PC-9 (cell line): ENCODE data around the gene C16orf95. TPM values are rescaled to one million over a fixed set of nuclear protein-coding genes. Genes with fewer than 3 reads are reported as not detected.

ENCODE experiments used
- BruUV-seq: library from RNA; stranded (reverse); fragments of 400-500 nt; replicated peaks from 2 replicates; lab custom pipeline; 2021; lab: Mats Ljungman, UMichigan
- CTCF ChIA-PET: fragments of 300-600 bp; sonication (Branson Sonifier 250); formaldehyde crosslinking; loops from one replicate; lab custom pipeline; 2022; ENCODE audit warnings: antibody characterized with exemption; lab: Charles Lee
- POLR2A ChIA-PET: fragments of 300-600 bp; sonication (Branson Sonifier 250); formaldehyde crosslinking; loops from one replicate; lab custom pipeline; 2022; ENCODE audit warnings: antibody characterized with exemption; ENCODE audit not compliant: unreplicated experiment; lab: Charles Lee
- DNase-seq, 2 experiments: peaks; one replicate each; pipeline versions ENCODE4 v3.0.0 to v3.0.0-alpha.2; 2015 to 2022; ENCODE audit warnings: mixed read lengths in 1 of 2
- H2AFZ ChIP-seq: fragments of 200-600 bp; sonication (generic); 2 replicates; pipeline ENCODE4 v1.8.1; 2017; ENCODE audit warnings: antibody characterized with exemption
- H3F3A ChIP-seq: fragments of 200-600 bp; sonication (generic); 2 replicates; pipeline ENCODE4 v1.8.1; 2017; ENCODE audit warnings: antibody characterized with exemption, mild to moderate bottlenecking, low read depth; ENCODE audit not compliant: insufficient read depth
- H3K27ac ChIP-seq: fragments of 200-600 bp; sonication (generic); 2 replicates; pipeline ENCODE4 v1.6.1; 2016; ENCODE audit warnings: mixed run types
- H3K27me3 ChIP-seq: fragments of 200-600 bp; sonication (generic); 2 replicates; pipeline ENCODE4 v1.6.1; 2016; ENCODE audit warnings: low read depth, mixed run types; ENCODE audit not compliant: insufficient read depth
- H3K36me3 ChIP-seq: fragments of 200-600 bp; sonication (generic); 2 replicates; pipeline ENCODE4 v1.6.1; 2016; ENCODE audit warnings: low read depth, mixed run types
- H3K4me1 ChIP-seq: fragments of 200-600 bp; sonication (generic); replicated peaks from 2 replicates; pipeline ENCODE4 v1.6.1; 2016; ENCODE audit warnings: mixed run types; ENCODE audit not compliant: insufficient read depth
- H3K4me2 ChIP-seq: fragments of 200-600 bp; sonication (generic); 2 replicates; pipeline ENCODE4 v1.6.1; 2017; ENCODE audit warnings: mixed run types
- H3K4me3 ChIP-seq: fragments of 200-600 bp; sonication (generic); 2 replicates; pipeline ENCODE4 v1.6.1; 2016; ENCODE audit warnings: mixed run types
- H3K79me2 ChIP-seq: fragments of 200-600 bp; sonication (generic); 2 replicates; pipeline ENCODE4 v1.6.1; 2017; ENCODE audit warnings: low read depth, mixed run types
- H3K9me2 ChIP-seq: fragments of 200-600 bp; sonication (generic); 2 replicates; pipeline ENCODE4 v1.8.1; 2017; ENCODE audit warnings: mild to moderate bottlenecking; ENCODE audit not compliant: insufficient read depth
- H3K9me3 ChIP-seq: fragments of 200-600 bp; sonication (generic); 2 replicates; pipeline ENCODE4 v1.8.1; 2016; ENCODE audit warnings: low read depth; ENCODE audit not compliant: insufficient read depth
- H4K20me1 ChIP-seq: fragments of 200-600 bp; sonication (generic); 2 replicates; pipeline ENCODE4 v1.8.1; 2017; ENCODE audit not compliant: insufficient read depth
- EZH2 ChIP-seq: fragments of 200-600 bp; sonication (generic); IDR thresholded peaks from 2 replicates; pipeline ENCODE4 v1.8.0; 2017; ENCODE audit warnings: antibody characterized with exemption, low read depth
- intact Hi-C: fragments of 100-400 bp; cut with micrococcal nuclease; formaldehyde crosslinking; loops from one replicate; pipeline ENCODE4 v1.10.0; 2022; ENCODE audit not compliant: unreplicated experiment
- total RNA-seq: library from RNA; stranded (reverse); gene quantifications from 2 replicates; pipeline ENCODE4 v1.2.3, GENCODE V29; 2021
- TF ChIP-seq, protein P1 (sequence below): fragments of 200-600 bp; sonication (generic); conservative IDR thresholded peaks from 2 replicates; pipeline ENCODE4 v1.6.1; 2017; ENCODE audit warnings: mixed run types, antibody characterized with exemption, mild to moderate bottlenecking, moderate library complexity

Gene C16orf95
- total RNA-seq, 1 experiment from 2014 or later: 7.5 TPM

DNA sequence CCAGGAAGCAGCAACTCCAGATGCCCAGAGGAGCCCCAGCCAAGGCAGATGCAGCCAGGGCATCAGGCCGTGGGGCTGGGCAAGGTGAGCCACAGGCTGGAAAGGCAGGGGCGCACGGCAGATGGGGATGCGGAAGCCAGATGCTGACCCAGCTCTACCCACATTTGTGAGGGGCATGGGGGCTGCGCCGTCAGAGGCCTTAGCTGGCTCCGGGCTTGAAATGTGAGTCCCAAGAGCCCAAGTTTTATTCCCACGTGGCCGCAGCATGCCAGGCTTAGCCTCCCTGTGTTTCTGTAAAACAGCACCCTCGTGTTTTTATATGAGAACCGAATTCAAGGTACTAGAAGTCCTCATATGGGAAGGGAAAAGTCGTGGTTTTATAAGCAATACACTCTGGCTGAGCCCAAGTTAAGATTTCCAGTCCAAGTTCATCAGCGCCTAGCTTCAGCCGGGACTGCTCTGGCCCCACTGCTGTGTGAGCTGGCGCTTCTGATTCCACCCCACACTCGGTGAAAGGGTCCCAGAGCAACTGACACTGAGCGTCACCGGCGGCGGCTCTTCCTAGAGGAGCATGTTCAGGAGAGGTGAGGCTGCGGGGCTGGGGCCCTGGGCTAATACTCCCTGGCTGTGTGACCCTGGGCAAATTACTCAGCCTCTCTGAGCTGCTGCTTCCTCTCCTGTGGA, 6.7 kb upstream of the C16orf95 start:
- Histone ChIP-seq H3K27ac (no peak overlapping the region), H3F3A (no peaks in the 10 kb centered on the region), H3K27me3 (no peaks in the 10 kb centered on the region), H4K20me1 (peaks cover 10% of the 10 kb centered on the region; the same call in 1 of the 2 replicates), H3K9me2 (no peaks in the 10 kb centered on the region), H2AFZ (no peak overlapping the region), H3K4me2 (no peak overlapping the region), H3K4me3 (no peak overlapping the region), H3K9me3 (no peaks in the 10 kb centered on the region), H3K36me3 (no peaks in the 10 kb centered on the region), H3K4me1 (no peaks in the 10 kb centered on the region), H3K79me2 (peaks cover 3% of the 10 kb centered on the region; the same call in 1 of the 2 replicates)
- CTCF ChIA-PET: no interaction called here
- BruUV-seq: no TSS peak
- TF ChIP-seq, protein P1, sequence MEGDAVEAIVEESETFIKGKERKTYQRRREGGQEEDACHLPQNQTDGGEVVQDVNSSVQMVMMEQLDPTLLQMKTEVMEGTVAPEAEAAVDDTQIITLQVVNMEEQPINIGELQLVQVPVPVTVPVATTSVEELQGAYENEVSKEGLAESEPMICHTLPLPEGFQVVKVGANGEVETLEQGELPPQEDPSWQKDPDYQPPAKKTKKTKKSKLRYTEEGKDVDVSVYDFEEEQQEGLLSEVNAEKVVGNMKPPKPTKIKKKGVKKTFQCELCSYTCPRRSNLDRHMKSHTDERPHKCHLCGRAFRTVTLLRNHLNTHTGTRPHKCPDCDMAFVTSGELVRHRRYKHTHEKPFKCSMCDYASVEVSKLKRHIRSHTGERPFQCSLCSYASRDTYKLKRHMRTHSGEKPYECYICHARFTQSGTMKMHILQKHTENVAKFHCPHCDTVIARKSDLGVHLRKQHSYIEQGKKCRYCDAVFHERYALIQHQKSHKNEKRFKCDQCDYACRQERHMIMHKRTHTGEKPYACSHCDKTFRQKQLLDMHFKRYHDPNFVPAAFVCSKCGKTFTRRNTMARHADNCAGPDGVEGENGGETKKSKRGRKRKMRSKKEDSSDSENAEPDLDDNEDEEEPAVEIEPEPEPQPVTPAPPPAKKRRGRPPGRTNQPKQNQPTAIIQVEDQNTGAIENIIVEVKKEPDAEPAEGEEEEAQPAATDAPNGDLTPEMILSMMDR: no peak
- no peak for TF ChIP-seq EZH2
- intact Hi-C loops: no loop called here
- DNase-seq: no peak
- POLR2A ChIA-PET: no interaction called here

DNA sequence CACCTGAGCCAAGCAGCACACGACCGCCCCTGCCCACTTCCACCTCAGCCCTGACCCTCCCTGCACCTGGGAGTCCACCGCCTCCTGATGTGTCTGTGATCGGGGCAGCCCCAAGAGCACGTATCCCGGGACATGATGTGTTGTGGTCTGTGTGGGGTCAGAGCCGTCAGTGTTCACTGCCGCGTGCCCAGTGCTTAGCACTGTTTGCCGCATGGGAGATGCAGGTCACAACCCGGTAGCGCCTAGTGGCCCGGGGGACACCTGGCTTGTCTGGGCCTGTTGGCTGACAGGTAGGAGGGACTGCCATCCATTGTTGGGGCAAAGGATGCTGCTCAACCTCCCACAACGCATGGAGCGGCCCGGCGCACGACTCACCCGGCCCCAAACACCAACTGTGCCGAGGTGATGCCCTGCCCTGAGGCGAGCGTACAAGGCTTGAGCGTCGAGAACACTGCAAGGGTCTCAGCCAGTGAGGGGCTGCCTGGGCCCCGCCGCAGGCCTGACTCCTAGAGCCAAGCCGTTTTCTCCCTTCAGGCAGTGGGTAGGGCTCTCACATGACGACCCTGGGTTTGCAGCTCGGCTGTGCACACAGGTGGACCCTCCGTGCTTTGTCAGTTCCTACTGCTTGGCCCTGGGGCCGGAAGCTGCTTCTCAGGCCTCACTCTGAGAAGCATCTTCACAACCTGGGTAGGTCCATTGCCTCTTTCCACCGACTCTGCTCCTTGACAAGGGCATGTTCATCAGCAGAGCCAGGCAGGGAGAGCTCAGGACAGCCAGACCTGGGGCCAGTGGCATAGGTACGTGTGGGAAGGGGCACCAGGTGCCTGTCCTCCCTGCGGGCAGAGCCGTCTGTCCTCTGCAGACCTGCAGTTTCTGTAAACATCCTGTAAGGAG, 5.9 kb upstream of the C16orf95 start:
- Histone ChIP-seq H3K4me3 (no peak overlapping the region), H3K4me1 (peaks cover 6% of the 10 kb centered on the region; the same call in 1 of the 2 replicates), H4K20me1 (peaks cover 10% of the 10 kb centered on the region; the same call in 1 of the 2 replicates), H3K27ac (no peak overlapping the region), H3K27me3 (no peaks in the 10 kb centered on the region), H2AFZ (no peak overlapping the region), H3K79me2 (peaks cover 10% of the 10 kb centered on the region), H3K9me3 (no peaks in the 10 kb centered on the region), H3K36me3 (no peaks in the 10 kb centered on the region), H3F3A (no peaks in the 10 kb centered on the region), H3K9me2 (no peaks in the 10 kb centered on the region), H3K4me2 (no peak overlapping the region)
- TF ChIP-seq EZH2: no peak
- TF ChIP-seq, protein P1: no peak
- intact Hi-C loops: no loop called here
- POLR2A ChIA-PET: no interaction called here
- CTCF ChIA-PET: no interaction called here
- no peak for DNase-seq
- no TSS peak for BruUV-seq

DNA sequence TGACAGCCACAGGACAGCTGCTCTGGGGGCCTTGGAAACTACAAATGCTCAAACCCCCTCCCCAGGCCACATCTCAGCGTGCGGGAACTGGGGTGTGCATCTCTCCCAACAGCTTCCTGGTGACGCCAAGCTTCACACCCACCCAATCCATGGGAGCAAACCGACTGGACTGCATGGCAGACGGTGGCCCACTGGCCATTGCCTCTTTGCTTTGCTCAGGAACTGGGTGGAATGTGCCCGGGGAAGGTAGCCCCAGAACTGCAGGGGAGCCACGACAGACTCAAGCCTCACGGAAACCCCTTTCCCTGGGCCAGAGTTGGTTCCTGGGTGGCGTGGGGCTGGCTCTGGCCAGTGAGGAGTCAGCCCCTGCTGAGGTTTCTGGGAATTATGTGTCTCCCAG, 5.2 kb upstream of the C16orf95 start:
- Histone ChIP-seq H3K4me1 (peaks cover 6% of the 10 kb centered on the region; the same call in 1 of the 2 replicates), H3K36me3 (no peaks in the 10 kb centered on the region), H4K20me1 (peaks cover 10% of the 10 kb centered on the region; the same call in 1 of the 2 replicates), H3K79me2 (peaks cover 18% of the 10 kb centered on the region), H3K9me2 (no peaks in the 10 kb centered on the region), H3K4me2 (no peak overlapping the region), H2AFZ (no peak overlapping the region), H3K27me3 (no peaks in the 10 kb centered on the region), H3K27ac (no peak overlapping the region), H3K4me3 (no peak overlapping the region), H3F3A (no peaks in the 10 kb centered on the region), H3K9me3 (no peaks in the 10 kb centered on the region)
- TF ChIP-seq, protein P1: no peak
- no peak for TF ChIP-seq EZH2
- CTCF ChIA-PET: no interaction called here
- POLR2A ChIA-PET: no interaction called here
- DNase-seq: no peak
- no TSS peak for BruUV-seq
- intact Hi-C loops: no loop called here
